SKM-1 (cell line): ENCODE measurements around the gene PALB2.

Source experiments
- DNase-seq: peaks from one replicate; lab custom pipeline; 2025; ENCODE audit not compliant: unreplicated experiment; lab: John Stamatoyannopoulos, UW

The PALB2 gene

GRCh38 chr16:23640931-23641765, at the start of gene PALB2, which contains the start of gene DCTN5:
TSS of gene PALB2 (minus strand) at chr16:23641310. CDS start at chr16:23641157, 153 bp downstream.
TSS of gene DCTN5 (plus strand) at chr16:23641466. CDS start at chr16:23641543, 77 bp downstream.
- DNase-seq: peak; percentile 93

- DNase-seq: no peak
Observed at GRCh38 chr16:23689442-23690187, 48.5 kb upstream of the PALB2 start.

GRCh38 chr16:23687034-23687808, 46.1 kb upstream of the PALB2 start:
- DNase-seq: no peak

GRCh38 chr16:23683487-23683886, 42.4 kb upstream of the PALB2 start:
- no peak for DNase-seq

GRCh38 chr16:23682181-23682580, 41.1 kb upstream of the PALB2 start:
- DNase-seq: no peak

GRCh38 chr16:23679986-23680336, 38.9 kb upstream of the PALB2 start:
- no peak for DNase-seq

- DNase-seq: peak; percentile 78
Observed at GRCh38 chr16:23679274-23679985, 38.3 kb upstream of the PALB2 start.

- DNase-seq: peak; percentile 75
Observed at GRCh38 chr16:23678430-23679273, 37.5 kb upstream of the PALB2 start, which contains the start of gene PLK1. TSS of gene PLK1 (plus strand) at chr16:23678889. CDS start at chr16:23678933, 44 bp downstream.

- no peak for DNase-seq
Observed at GRCh38 chr16:23676924-23677480, 35.9 kb upstream of the PALB2 start.

- DNase-seq: no peak
Observed at GRCh38 chr16:23673971-23674614, 33.0 kb upstream of the PALB2 start.

- DNase-seq: no peak
Observed at GRCh38 chr16:23670137-23670776, 29.1 kb upstream of the PALB2 start.

GRCh38 chr16:23668873-23669272, 27.8 kb upstream of the PALB2 start:
- no peak for DNase-seq

- no peak for DNase-seq
Observed at GRCh38 chr16:23668225-23668624, 27.1 kb upstream of the PALB2 start.

GRCh38 chr16:23667355-23667659, 26.2 kb upstream of the PALB2 start:
- DNase-seq: no peak

- DNase-seq: no peak
Observed at GRCh38 chr16:23666571-23667354, 25.7 kb upstream of the PALB2 start.

GRCh38 chr16:23663918-23664317, 22.8 kb upstream of the PALB2 start:
- DNase-seq: no peak

- DNase-seq: no peak
Observed at GRCh38 chr16:23651943-23652468, 10.9 kb upstream of the PALB2 start.
